Fibroblast of the aortic adventitia (primary cell): ENCODE results near the gene FAM47E. TPM values are rescaled to one million over a fixed set of nuclear protein-coding genes. Genes with fewer than 3 reads are reported as not detected.
A peak's percentile ranks its signal among the peaks of the same experiment; 100 is the strongest.

ENCODE experiments used
- DNase-seq: peaks from one replicate; pipeline ENCODE4 v3.0.0-alpha.2; 2010; ENCODE audit warnings: low read depth
- H3K4me3 ChIP-seq: 2 replicates; pipeline ENCODE4 v1.5.1; 2011; ENCODE audit warnings: low read depth, mild to moderate bottlenecking, control low read depth, low read length, moderate library complexity
- CTCF ChIP-seq: IDR thresholded peaks from 2 replicates; pipeline ENCODE4 v1.5.1; 2011; ENCODE audit warnings: mild to moderate bottlenecking, low read length, control low read depth, inconsistent platforms; ENCODE audit not compliant: insufficient read depth
- total RNA-seq: library from RNA; depleted of rRNA; stranded (reverse); fragments of >200 nt; gene quantifications from 2 replicates; pipeline ENCODE4 v1.2.3, GENCODE V29; 2012; ENCODE audit warnings: low replicate concordance

FAM47E gene
- total RNA-seq, 1 donor: 0.18 TPM

- TF ChIP-seq CTCF: no peak
- no peak overlapping the region for H3K4me3 ChIP-seq
- DNase-seq: no peak
Observed at GRCh38 chr4:76296286-76296820, 44.8 kb downstream of the FAM47E start.

GRCh38 chr4:76298227-76298626, 46.7 kb downstream of the FAM47E start:
- H3K4me3 ChIP-seq: no peak overlapping the region
- DNase-seq: no peak
- no peak for TF ChIP-seq CTCF

GRCh38 chr4:76300012-76300411, 48.5 kb downstream of the FAM47E start:
- DNase-seq: no peak
- no peak for TF ChIP-seq CTCF
- no peak overlapping the region for H3K4me3 ChIP-seq

- H3K4me3 ChIP-seq: no peak overlapping the region
- DNase-seq: peak; percentile 64
- no peak for TF ChIP-seq CTCF
Observed at GRCh38 chr4:76301068-76301774, 49.7 kb downstream of the FAM47E start.

GRCh38 chr4:76301775-76302162, 50.2 kb downstream of the FAM47E start:
- no peak for DNase-seq
- no peak overlapping the region for H3K4me3 ChIP-seq
- no peak for TF ChIP-seq CTCF

GRCh38 chr4:76302826-76303438, 51.4 kb downstream of the FAM47E start:
- H3K4me3 ChIP-seq: no peak overlapping the region
- TF ChIP-seq CTCF: no peak
- DNase-seq: peak; percentile 49
